22Rv1 (cell line): ENCODE results near the gene FN1.

Source experiments
- ZFX ChIP-seq: fragments of 450-650 bp; IDR thresholded peaks from 2 replicates; pipeline ENCODE4 v1.6.1; 2017; ENCODE audit warnings: antibody characterized with exemption, borderline replicate concordance
- TF ChIP-seq, protein P1 (sequence below): fragments of 450-650 bp; IDR thresholded peaks from 2 replicates; pipeline ENCODE4 v1.5.1; 2017; ENCODE audit warnings: mild to moderate bottlenecking

DNA sequence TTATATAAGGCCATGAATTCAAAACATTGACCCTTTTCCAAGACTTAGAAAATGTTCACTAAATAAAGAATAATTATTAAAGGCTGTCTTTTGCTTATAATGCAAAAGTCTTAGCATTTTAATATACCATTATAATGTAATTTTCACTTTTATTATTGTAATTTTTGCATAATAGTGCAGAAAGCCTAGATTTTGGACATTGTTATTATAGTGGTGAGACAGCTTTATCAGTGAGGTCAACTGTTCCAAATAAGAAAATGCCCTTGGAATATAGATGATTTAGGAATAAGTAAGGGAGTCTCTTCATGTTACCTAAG, 67.4 kb downstream of the FN1 start:
- TF ChIP-seq, protein P1, sequence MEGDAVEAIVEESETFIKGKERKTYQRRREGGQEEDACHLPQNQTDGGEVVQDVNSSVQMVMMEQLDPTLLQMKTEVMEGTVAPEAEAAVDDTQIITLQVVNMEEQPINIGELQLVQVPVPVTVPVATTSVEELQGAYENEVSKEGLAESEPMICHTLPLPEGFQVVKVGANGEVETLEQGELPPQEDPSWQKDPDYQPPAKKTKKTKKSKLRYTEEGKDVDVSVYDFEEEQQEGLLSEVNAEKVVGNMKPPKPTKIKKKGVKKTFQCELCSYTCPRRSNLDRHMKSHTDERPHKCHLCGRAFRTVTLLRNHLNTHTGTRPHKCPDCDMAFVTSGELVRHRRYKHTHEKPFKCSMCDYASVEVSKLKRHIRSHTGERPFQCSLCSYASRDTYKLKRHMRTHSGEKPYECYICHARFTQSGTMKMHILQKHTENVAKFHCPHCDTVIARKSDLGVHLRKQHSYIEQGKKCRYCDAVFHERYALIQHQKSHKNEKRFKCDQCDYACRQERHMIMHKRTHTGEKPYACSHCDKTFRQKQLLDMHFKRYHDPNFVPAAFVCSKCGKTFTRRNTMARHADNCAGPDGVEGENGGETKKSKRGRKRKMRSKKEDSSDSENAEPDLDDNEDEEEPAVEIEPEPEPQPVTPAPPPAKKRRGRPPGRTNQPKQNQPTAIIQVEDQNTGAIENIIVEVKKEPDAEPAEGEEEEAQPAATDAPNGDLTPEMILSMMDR, result no peak
- no peak for TF ChIP-seq ZFX
